HFF-Myc (cell line): ENCODE results near the gene CDH4.

Experiments used
- DNase-seq: peaks from one replicate; pipeline ENCODE4 v3.0.0-alpha.2; 2011; ENCODE audit warnings: low read depth; ENCODE audit errors: extremely low read depth
- H3K4me3 ChIP-seq: replicated peaks from 2 replicates; pipeline ENCODE4 v1.5.1; 2011; ENCODE audit warnings: low read depth, mild to moderate bottlenecking, control low read depth, low read length
- TF ChIP-seq, protein P1 (sequence below): IDR thresholded peaks from 2 replicates; pipeline ENCODE4 v1.5.1; 2012; ENCODE audit warnings: mild to moderate bottlenecking, low read depth, low read length, control low read depth; ENCODE audit errors: missing control alignments

Gene CDH4

DNA sequence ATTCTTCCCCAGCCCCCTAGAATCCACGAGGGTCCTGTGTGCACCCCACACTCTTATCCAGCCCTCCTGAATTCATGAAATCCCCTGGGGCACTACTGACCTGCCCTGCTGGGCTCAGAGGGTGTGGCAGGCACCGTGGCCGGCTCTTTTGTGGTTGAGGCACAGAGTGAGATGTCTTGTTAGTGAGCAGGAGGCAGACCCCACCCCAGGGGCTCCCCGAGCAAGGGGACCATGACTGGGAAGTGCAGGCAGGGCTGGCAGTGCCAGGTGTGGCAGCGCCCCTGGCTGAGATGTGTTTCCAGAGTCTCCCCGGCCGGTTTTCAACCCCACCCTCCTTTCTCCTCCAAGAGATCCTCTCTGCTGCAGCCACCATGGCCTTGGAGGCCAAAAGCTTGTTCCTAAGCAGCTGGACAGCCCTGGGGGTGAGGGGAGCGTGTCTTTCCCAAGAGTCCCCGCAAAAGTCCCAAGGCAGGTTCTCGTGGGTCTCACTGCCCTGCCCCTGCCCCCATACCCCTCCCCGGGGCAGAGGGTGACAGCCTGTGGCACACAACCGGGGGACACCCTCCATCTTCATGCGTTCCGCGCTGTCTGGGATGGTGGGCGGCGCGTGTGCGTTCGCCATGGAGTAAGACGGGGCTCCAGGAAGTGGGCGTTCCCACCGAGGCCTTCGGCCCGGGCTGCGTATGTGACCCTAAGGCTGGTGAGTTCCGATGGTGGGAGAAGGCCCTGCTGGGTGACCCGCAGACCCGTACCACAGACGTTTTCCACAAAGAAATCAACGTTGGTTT is 604.8 kb downstream of the CDH4 start:
- no peak for DNase-seq
- TF ChIP-seq, protein P1, sequence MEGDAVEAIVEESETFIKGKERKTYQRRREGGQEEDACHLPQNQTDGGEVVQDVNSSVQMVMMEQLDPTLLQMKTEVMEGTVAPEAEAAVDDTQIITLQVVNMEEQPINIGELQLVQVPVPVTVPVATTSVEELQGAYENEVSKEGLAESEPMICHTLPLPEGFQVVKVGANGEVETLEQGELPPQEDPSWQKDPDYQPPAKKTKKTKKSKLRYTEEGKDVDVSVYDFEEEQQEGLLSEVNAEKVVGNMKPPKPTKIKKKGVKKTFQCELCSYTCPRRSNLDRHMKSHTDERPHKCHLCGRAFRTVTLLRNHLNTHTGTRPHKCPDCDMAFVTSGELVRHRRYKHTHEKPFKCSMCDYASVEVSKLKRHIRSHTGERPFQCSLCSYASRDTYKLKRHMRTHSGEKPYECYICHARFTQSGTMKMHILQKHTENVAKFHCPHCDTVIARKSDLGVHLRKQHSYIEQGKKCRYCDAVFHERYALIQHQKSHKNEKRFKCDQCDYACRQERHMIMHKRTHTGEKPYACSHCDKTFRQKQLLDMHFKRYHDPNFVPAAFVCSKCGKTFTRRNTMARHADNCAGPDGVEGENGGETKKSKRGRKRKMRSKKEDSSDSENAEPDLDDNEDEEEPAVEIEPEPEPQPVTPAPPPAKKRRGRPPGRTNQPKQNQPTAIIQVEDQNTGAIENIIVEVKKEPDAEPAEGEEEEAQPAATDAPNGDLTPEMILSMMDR, result no peak

DNA sequence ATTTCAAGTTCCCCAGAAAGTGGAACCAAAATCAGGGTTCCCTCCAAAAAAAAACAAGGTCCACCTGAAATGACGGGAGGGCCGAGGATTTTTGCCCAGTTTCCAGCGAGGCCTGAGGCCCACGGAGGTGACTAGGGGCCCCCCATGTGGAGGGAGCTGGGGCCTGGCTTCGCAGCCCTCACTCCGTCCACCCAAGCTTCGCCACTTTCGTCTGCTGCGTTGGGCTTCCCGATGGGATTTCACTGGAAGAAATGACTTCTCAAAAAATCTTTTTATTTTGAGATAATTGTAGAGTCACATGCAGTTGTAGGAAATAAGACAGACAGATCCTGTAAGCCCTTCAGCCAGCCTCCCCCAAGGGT is 605.3 kb downstream of the CDH4 start:
- no peak for DNase-seq
- H3K4me3 ChIP-seq, result no peak overlapping the region
- TF ChIP-seq, protein P1, result no peak

More for the DNA sequence above, 604.8 kb downstream of the CDH4 start:
- H3K4me3 ChIP-seq, result no peak overlapping the region

DNA sequence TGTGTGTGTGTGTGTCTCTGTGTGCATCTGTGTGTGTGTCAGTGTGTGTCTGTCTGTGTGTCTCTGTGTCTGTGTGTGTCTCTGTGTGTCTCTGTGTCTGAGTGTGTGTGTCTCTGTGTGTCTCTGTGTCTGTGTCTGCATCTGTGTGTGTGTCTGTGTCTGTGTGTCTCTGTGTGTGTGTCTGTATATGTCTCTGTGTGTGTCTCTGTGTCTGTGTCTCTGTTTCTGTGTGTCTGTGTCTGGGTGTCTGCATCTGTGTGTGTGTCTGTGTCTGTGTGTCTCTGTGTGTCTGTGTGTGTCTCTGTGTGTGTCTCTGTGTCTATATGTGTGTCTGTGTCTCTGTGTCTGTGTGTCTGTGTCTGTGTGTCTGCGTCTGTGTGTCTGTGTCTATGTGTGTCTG is 605.8 kb downstream of the CDH4 start:
- TF ChIP-seq, protein P1, result no peak
- no peak for DNase-seq
- no peak overlapping the region for H3K4me3 ChIP-seq

DNA sequence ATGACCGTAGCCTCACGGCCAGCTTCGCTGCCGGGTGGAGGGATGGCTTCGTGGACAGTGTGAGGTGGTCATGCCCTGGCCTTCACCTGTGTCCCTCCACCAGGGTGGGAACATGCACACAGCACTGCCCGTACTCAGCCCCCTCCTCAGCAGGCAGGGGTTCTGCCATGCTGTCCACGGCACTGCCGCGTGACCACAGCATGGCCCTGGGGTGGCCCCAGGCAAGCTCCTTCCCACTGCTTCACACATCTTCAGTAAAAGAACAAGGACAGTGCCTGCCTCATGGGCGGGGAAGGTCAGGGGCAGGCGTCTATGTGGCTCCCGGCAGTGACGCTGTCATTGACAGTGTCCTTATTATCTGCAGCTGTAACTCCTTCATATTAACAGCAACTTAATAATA is 607.7 kb downstream of the CDH4 start:
- H3K4me3 ChIP-seq, result no peak overlapping the region
- no peak for DNase-seq
- TF ChIP-seq, protein P1, result no peak

DNA sequence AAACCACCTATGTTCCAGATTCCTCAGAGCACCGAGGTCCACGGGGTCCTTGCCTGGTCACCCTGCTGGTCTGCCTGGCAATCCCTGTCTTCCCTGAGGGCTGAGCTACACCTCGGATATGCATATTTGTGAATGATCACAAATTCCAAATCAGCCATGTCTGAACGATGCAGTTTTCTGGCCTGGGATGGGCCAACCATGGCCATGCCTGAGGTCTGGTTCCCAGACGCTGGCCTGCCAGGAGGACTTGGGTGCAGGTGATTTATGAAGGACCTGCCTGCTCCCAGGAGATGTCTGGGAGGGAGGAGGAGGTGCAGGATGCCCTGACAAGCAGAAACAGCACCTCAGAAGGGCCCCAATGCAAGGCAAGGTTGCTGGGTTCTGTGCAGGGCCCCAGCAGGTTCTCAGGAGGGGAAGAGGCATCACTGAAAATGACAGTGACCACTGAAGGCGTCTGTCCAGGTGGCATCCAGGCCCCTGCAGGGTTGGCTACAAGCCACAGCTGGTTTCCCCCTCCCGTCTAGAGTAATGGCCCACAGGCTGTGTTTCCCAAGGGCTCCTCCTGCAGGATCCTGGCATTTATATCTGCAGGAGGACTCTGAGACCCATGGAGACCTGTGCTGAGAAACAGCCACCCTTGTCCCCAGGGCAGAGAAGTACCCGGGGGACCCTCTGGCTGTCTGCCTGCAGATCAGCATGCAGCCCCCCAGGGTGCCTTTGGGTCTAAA is 608.4 kb downstream of the CDH4 start:
- TF ChIP-seq, protein P1, result no peak
- DNase-seq, result no peak

DNA sequence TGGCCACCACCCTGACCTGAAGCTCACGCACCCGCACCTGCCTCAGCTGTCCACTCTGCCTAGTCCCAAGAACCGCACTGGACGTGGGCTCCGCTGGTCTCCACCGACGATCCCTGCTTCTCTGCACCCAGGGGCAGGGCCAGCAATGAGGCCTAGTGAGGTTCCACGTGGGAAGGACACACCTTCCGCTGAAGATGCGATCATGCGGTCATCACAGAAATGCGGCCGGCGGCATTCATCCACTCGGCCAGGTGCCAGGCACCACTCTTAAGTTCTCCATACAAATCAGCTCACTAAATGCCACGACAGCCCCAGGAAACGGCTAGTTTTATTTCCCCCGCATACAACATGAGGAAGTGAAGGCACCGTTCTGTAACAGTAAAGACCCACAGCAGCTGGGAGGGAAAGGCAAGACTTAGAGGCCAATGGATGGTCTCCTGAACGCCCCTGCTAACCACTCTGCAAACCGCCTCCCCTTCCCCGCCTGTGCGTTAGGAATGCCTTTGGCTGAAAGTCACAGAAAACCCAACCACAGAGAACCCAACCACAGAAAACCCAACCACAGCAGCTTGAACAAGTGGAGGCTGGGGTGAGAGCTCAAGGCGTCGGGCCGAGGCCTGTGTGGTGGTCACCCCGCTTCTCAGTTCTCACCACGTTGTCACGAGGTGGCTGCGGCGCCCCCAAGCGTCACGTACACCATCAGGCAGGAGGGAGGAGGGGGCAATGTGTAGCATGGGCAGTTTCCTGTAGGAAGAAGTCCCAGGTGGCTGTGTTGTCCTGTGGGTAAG is 609.2 kb downstream of the CDH4 start:
- no peak overlapping the region for H3K4me3 ChIP-seq
- TF ChIP-seq, protein P1, result no peak
- DNase-seq, result no peak

More for the DNA sequence above, 608.4 kb downstream of the CDH4 start:
- H3K4me3 ChIP-seq, result no peak overlapping the region
